Neural crest cell (in vitro differentiated cells): Measurements from ENCODE around the gene ATRNL1. TPM values are rescaled to one million over a fixed set of nuclear protein-coding genes. Genes with fewer than 3 reads are reported as not detected.

Source experiments
- DNase-seq: peaks from one replicate; pipeline ENCODE4 v3.0.0; 2021; ENCODE audit warnings: low read depth, mixed read lengths, low spot score
- H3K27ac Mint-ChIP-seq: one replicate; pipeline ENCODE4 v1.8.0; 2021; ENCODE audit warnings: mild to moderate bottlenecking, mixed read lengths; ENCODE audit not compliant: unreplicated experiment
- H3K27me3 Mint-ChIP-seq: 2 replicates; pipeline ENCODE4 v1.8.0; 2021; ENCODE audit warnings: low read depth, mild to moderate bottlenecking, mixed read lengths
- H3K36me3 Mint-ChIP-seq: 2 replicates; pipeline ENCODE4 v1.8.0; 2021; ENCODE audit warnings: low read depth, mild to moderate bottlenecking, mixed read lengths
- H3K4me1 Mint-ChIP-seq: 2 replicates; pipeline ENCODE4 v1.8.0; 2021; ENCODE audit warnings: mixed read lengths
- H3K4me3 Mint-ChIP-seq: one replicate; pipeline ENCODE4 v1.8.0; 2021; ENCODE audit warnings: mild to moderate bottlenecking, mixed read lengths
- H3K9me3 Mint-ChIP-seq: 2 replicates; pipeline ENCODE4 v1.8.0; 2021; ENCODE audit warnings: mixed read lengths
- total RNA-seq: library from RNA; stranded (reverse); gene quantifications from 2 replicates; pipeline ENCODE4 v1.2.1, GENCODE V29; 2021
- TF ChIP-seq, protein P1 (sequence below): fragments of 200-600 bp; sonication (generic); conservative IDR thresholded peaks from 2 replicates; pipeline ENCODE4 v1.5.0; 2021; ENCODE audit warnings: antibody characterized with exemption, mild to moderate bottlenecking

The ATRNL1 gene
- total RNA-seq, 1 donor from 2014 or later, result 46.9 TPM

GRCh38 chr10:115867305-115867704 lies 774.1 kb downstream of the ATRNL1 start:
- H3K4me3 Mint-ChIP-seq, result no peak overlapping the region
- DNase-seq, result no peak
- H3K27ac Mint-ChIP-seq, result no peak overlapping the region
- no peaks in the 10 kb centered on the region for H3K27me3 Mint-ChIP-seq
- TF ChIP-seq, protein P1, sequence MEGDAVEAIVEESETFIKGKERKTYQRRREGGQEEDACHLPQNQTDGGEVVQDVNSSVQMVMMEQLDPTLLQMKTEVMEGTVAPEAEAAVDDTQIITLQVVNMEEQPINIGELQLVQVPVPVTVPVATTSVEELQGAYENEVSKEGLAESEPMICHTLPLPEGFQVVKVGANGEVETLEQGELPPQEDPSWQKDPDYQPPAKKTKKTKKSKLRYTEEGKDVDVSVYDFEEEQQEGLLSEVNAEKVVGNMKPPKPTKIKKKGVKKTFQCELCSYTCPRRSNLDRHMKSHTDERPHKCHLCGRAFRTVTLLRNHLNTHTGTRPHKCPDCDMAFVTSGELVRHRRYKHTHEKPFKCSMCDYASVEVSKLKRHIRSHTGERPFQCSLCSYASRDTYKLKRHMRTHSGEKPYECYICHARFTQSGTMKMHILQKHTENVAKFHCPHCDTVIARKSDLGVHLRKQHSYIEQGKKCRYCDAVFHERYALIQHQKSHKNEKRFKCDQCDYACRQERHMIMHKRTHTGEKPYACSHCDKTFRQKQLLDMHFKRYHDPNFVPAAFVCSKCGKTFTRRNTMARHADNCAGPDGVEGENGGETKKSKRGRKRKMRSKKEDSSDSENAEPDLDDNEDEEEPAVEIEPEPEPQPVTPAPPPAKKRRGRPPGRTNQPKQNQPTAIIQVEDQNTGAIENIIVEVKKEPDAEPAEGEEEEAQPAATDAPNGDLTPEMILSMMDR, result no peak
- no peaks in the 10 kb centered on the region for H3K4me1 Mint-ChIP-seq
- no peaks in the 10 kb centered on the region for H3K9me3 Mint-ChIP-seq
- no peaks in the 10 kb centered on the region for H3K36me3 Mint-ChIP-seq

DNA sequence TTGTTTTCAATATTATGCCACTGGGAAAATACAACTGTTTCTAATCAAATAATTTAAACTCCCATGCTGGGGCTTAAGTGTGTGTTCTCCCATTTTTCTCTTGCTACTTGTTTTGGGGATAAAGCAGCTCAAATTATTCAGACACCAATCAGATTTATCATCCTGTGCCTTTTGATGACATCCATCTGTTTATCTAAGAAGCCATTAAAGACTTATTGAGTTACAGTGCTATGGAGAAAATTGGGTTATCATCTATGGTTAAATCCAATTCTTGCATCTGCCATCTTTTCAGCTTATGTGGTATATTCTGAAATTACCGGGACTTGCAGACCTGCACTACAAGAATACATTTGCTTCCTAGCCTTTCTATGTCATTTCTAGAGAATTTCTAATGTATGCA lies 778.7 kb downstream of the ATRNL1 start:
- H3K4me1 Mint-ChIP-seq, result no peaks in the 10 kb centered on the region
- no peaks in the 10 kb centered on the region for H3K9me3 Mint-ChIP-seq
- no peak for DNase-seq
- H3K27ac Mint-ChIP-seq, result no peak overlapping the region
- TF ChIP-seq, protein P1, result no peak
- H3K27me3 Mint-ChIP-seq, result no peaks in the 10 kb centered on the region
- H3K4me3 Mint-ChIP-seq, result no peak overlapping the region
- H3K36me3 Mint-ChIP-seq, result no peaks in the 10 kb centered on the region

DNA sequence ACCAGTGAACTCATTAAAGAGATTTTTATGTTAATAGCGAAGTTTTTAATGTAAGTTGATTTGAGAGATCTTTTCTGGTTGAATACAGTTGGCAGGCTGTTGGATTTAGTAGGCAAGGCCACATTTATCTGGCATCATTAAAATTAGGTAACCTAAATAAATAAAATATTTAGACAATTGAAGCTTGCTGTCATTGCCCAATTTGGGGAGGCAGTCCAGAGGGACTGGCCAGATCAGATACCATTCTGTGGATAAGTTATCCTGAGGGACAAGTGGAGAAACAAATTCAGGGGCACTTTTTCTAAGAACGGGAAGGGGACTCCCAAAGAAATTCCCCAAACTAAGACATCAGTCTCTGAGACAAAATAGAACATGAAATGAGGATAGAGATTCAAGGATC lies 782.0 kb downstream of the ATRNL1 start:
- Mint-ChIP-seq H3K36me3 (no peaks in the 10 kb centered on the region), H3K9me3 (no peaks in the 10 kb centered on the region), H3K4me1 (no peaks in the 10 kb centered on the region), H3K4me3 (no peak overlapping the region), H3K27ac (no peak overlapping the region), H3K27me3 (no peaks in the 10 kb centered on the region)
- no peak for DNase-seq
- TF ChIP-seq, protein P1, result no peak

- no peaks in the 10 kb centered on the region for H3K9me3 Mint-ChIP-seq
- no peaks in the 10 kb centered on the region for H3K4me1 Mint-ChIP-seq
- no peaks in the 10 kb centered on the region for H3K27me3 Mint-ChIP-seq
- H3K4me3 Mint-ChIP-seq, result no peak overlapping the region
- H3K27ac Mint-ChIP-seq, result peak overlapping the region; percentile 38
- TF ChIP-seq, protein P1, result no peak
- no peak for DNase-seq
- H3K36me3 Mint-ChIP-seq, result no peaks in the 10 kb centered on the region
Observed at GRCh38 chr10:115879372-115880089, 786.4 kb downstream of the ATRNL1 start.

GRCh38 chr10:115882021-115882420 lies 788.9 kb downstream of the ATRNL1 start:
- H3K4me3 Mint-ChIP-seq, result no peak overlapping the region
- TF ChIP-seq, protein P1, result no peak
- H3K9me3 Mint-ChIP-seq, result no peaks in the 10 kb centered on the region
- no peak overlapping the region for H3K27ac Mint-ChIP-seq
- H3K27me3 Mint-ChIP-seq, result no peaks in the 10 kb centered on the region
- H3K4me1 Mint-ChIP-seq, result peaks cover 4% of the 10 kb centered on the region
- DNase-seq, result no peak
- no peaks in the 10 kb centered on the region for H3K36me3 Mint-ChIP-seq
